H9 (cell line): ENCODE measurements around the gene PRR9. TPM values are rescaled to one million over a fixed set of nuclear protein-coding genes. Genes with fewer than 3 reads are reported as not detected.
A peak's percentile ranks its signal among the peaks of the same experiment; 100 is the strongest.

ENCODE experiments used
- DNase-seq: peaks from one replicate; pipeline ENCODE4 v3.0.0-alpha.2; 2017
- H2AFZ ChIP-seq: one replicate; pipeline ENCODE4 v1.6.1; 2013; ENCODE audit warnings: mild to moderate bottlenecking, low read length, control low read depth, moderate library complexity
- H2AK5ac ChIP-seq: 2 replicates; pipeline ENCODE4 v1.6.1; 2013; ENCODE audit warnings: low read length, control low read depth, mixed read lengths; ENCODE audit not compliant: insufficient read length
- H2BK120ac ChIP-seq: one replicate; pipeline ENCODE4 v1.6.1; 2013; ENCODE audit warnings: low read depth, mild to moderate bottlenecking, low read length, control low read depth, inconsistent platforms; ENCODE audit not compliant: poor library complexity, severe bottlenecking
- H2BK12ac ChIP-seq: 2 replicates; pipeline ENCODE4 v1.6.1; 2013; ENCODE audit warnings: low read length, control low read depth, mixed read lengths, low read depth; ENCODE audit not compliant: insufficient read length
- H2BK15ac ChIP-seq: 2 replicates; pipeline ENCODE4 v1.6.1; 2013; ENCODE audit warnings: low read depth, low read length, control low read depth
- H2BK20ac ChIP-seq: one replicate; pipeline ENCODE4 v1.6.1; 2013; ENCODE audit warnings: low read depth, mild to moderate bottlenecking, low read length, control low read depth, inconsistent platforms; ENCODE audit not compliant: poor library complexity, severe bottlenecking
- H2BK5ac ChIP-seq: 2 replicates; pipeline ENCODE4 v1.6.1; 2013; ENCODE audit warnings: low read length, control low read depth, mixed read lengths; ENCODE audit not compliant: insufficient read length
- H3K14ac ChIP-seq: 2 replicates; pipeline ENCODE4 v1.6.1; 2013; ENCODE audit warnings: low read length, control low read depth; ENCODE audit not compliant: insufficient read depth
- H3K18ac ChIP-seq: 2 replicates; pipeline ENCODE4 v1.6.1; 2013; ENCODE audit warnings: low read depth, mild to moderate bottlenecking, mixed read lengths, low read length, control low read depth; ENCODE audit not compliant: insufficient read length
- H3K23ac ChIP-seq: 2 replicates; pipeline ENCODE4 v1.6.1; 2013; ENCODE audit warnings: low read length, control low read depth, mixed read lengths, low read depth; ENCODE audit not compliant: insufficient read length
- H3K23me2 ChIP-seq: 2 replicates; pipeline ENCODE4 v1.6.1; 2013; ENCODE audit warnings: low read depth, mild to moderate bottlenecking, mixed read lengths, low read length, control low read depth; ENCODE audit not compliant: insufficient read length, poor library complexity, severe bottlenecking
- H3K27ac ChIP-seq: 2 replicates; pipeline ENCODE4 v1.5.1; 2013; ENCODE audit warnings: low read length, control low read depth, mixed read lengths, low read depth; ENCODE audit not compliant: insufficient read length
- H3K27me3 ChIP-seq: 2 replicates; pipeline ENCODE4 v1.6.1; 2013; ENCODE audit warnings: low read length, control low read depth, inconsistent platforms; ENCODE audit not compliant: insufficient read depth
- H3K4ac ChIP-seq: 2 replicates; pipeline ENCODE4 v1.6.1; 2013; ENCODE audit warnings: low read depth, mild to moderate bottlenecking, control low read depth, inconsistent platforms, low read length, moderate library complexity
- H3K4me1 ChIP-seq: 2 replicates; pipeline ENCODE4 v1.6.1; 2013; ENCODE audit warnings: low read length, control low read depth, inconsistent platforms; ENCODE audit not compliant: insufficient read depth
- H3K4me2 ChIP-seq: 2 replicates; pipeline ENCODE4 v1.6.1; 2013; ENCODE audit warnings: low read length, control low read depth, mixed read lengths; ENCODE audit not compliant: insufficient read length, insufficient read depth
- H3K56ac ChIP-seq: 2 replicates; pipeline ENCODE4 v1.6.1; 2013; ENCODE audit warnings: low read depth, mild to moderate bottlenecking, mixed read lengths, low read length, control low read depth; ENCODE audit not compliant: insufficient read length
- H3K79me1 ChIP-seq: 2 replicates; pipeline ENCODE4 v1.6.1; 2013; ENCODE audit warnings: low read depth, mild to moderate bottlenecking, moderate library complexity, low read length, control low read depth, inconsistent platforms; ENCODE audit not compliant: insufficient read depth, poor library complexity, severe bottlenecking
- H3K79me2 ChIP-seq: 2 replicates; pipeline ENCODE4 v1.6.1; 2013; ENCODE audit warnings: low read length, control low read depth, inconsistent platforms; ENCODE audit not compliant: insufficient read depth
- H3K9ac ChIP-seq: 2 replicates; pipeline ENCODE4 v1.6.1; 2013; ENCODE audit warnings: low read length, control low read depth, mixed read lengths; ENCODE audit not compliant: insufficient read length; ENCODE audit errors: extremely low read depth
- H3K9me3 ChIP-seq: one replicate; pipeline ENCODE4 v1.6.1; 2013; ENCODE audit warnings: low read depth, low read length, inconsistent platforms; ENCODE audit not compliant: control insufficient read depth
- H3T11ph ChIP-seq: one replicate; pipeline ENCODE4 v1.6.1; 2013; ENCODE audit warnings: mild to moderate bottlenecking, low read length, control low read depth, inconsistent platforms
- H4K20me1 ChIP-seq: one replicate; pipeline ENCODE4 v1.6.1; 2013; ENCODE audit not compliant: control insufficient read depth, insufficient read length, insufficient read depth
- H4K5ac ChIP-seq: 2 replicates; pipeline ENCODE4 v1.6.1; 2013; ENCODE audit warnings: low read depth, mild to moderate bottlenecking, mixed read lengths, low read length, control low read depth; ENCODE audit not compliant: insufficient read length
- H4K8ac ChIP-seq: replicated peaks from 2 replicates; pipeline ENCODE4 v1.6.1; 2013; ENCODE audit warnings: low read length, control low read depth, mixed read lengths, low read depth; ENCODE audit not compliant: insufficient read length
- H4K91ac ChIP-seq: 2 replicates; pipeline ENCODE4 v1.6.1; 2013; ENCODE audit warnings: low read depth, mild to moderate bottlenecking, moderate library complexity, mixed read lengths, low read length, control low read depth; ENCODE audit not compliant: insufficient read length
- H3K27ac Mint-ChIP-seq, 3 experiments: 2 replicates in 2 of 3; 3 replicates in 1 of 3; pipeline ENCODE4 v1.8.0; 2020 to 2021; ENCODE audit warnings: mixed read lengths in 3 of 3, mild to moderate bottlenecking in 1 of 3, moderate library complexity in 1 of 3
- H3K27me3 Mint-ChIP-seq: 2 replicates; pipeline ENCODE4 v1.8.0; 2021; ENCODE audit warnings: low read depth, mild to moderate bottlenecking, moderate library complexity, mixed read lengths
- H3K36me3 Mint-ChIP-seq, 3 experiments: 2 replicates in 2 of 3; 3 replicates in 1 of 3; pipeline ENCODE4 v1.8.0; 2020 to 2021; ENCODE audit warnings: low read depth in 3 of 3, mixed read lengths in 3 of 3; ENCODE audit not compliant: insufficient read depth in 1 of 3
- H3K4me1 Mint-ChIP-seq, 2 experiments: 2 replicates each; pipeline ENCODE4 v1.8.0; 2020; ENCODE audit warnings: mixed read lengths in 2 of 2
- H3K4me3 Mint-ChIP-seq, 2 experiments: 2 replicates in 1 of 2; 3 replicates in 1 of 2; pipeline ENCODE4 v1.8.0; 2020 to 2021; ENCODE audit warnings: mild to moderate bottlenecking in 2 of 2, mixed read lengths in 2 of 2, moderate library complexity in 1 of 2
- H3K9me3 Mint-ChIP-seq, 2 experiments: 2 replicates in 1 of 2; 3 replicates in 1 of 2; pipeline ENCODE4 v1.8.0; 2020; ENCODE audit warnings: mild to moderate bottlenecking in 2 of 2, mixed read lengths in 2 of 2, moderate library complexity in 1 of 2
- WGBS: extraction: QIAGEN DNeasy Blood & Tissue Kit; methylation state at CpG from one replicate; pipeline ENCODE4 v1.1.7; 2013; ENCODE audit warnings: missing lambda C conversion rate, low lambda C conversion rate, mixed read lengths; ENCODE audit not compliant: insufficient read length; ENCODE audit errors: extremely low coverage; 5-methylcytosine and 5-hydroxymethylcytosine counted together
- total RNA-seq: library from RNA; stranded (reverse); gene quantifications from 2 replicates; pipeline ENCODE4 v1.2.1, GENCODE V29; 2021
- TF ChIP-seq, protein P1 (sequence below): fragments of 200-600 bp; sonication (generic); conservative IDR thresholded peaks from 3 replicates; pipeline ENCODE4 v1.8.0; 2021; ENCODE audit warnings: antibody characterized with exemption, mild to moderate bottlenecking

PRR9 gene
- total RNA-seq, 1 experiment from 2014 or later: not detected

DNA sequence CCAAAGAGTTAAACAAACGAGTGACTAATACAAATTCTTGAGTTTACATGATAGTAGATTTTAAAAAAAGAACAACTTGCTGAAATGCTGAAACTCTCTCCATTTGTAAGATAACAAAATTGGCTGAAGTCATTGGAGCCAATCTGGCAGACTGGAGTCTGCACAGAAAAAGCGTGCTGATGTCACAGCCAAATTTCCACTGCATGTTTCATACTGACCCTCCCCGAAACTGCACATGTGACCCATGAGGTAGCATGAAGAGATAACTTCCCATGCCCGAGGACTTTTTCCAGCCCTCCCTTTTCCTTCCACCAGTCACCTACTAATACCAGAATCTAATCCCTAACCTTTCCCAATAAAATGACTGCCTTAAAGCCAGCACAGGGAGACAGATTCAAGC, 15.4 kb upstream of the PRR9 start:
- Mint-ChIP-seq H3K27ac (0 out of 7 replicates have a peak overlapping the region, but pooled peaks of 1 of the 3 experiments have one; percentile 43), H3K4me1 (peaks cover 0 to 6% of the 10 kb centered on the region in 2 experiments; a peak in 2 of 4 replicates), H3K9me3 (peaks cover 7 to 9% of the 10 kb centered on the region in 2 experiments; a peak in 3 of 5 replicates), H3K27me3 (peaks cover 10% of the 10 kb centered on the region), H3K36me3 (no peaks in the 10 kb centered on the region), H3K4me3 (no peak overlapping the region)
- Histone ChIP-seq H3K27ac (no peak overlapping the region), H2BK120ac (no peak overlapping the region), H3K56ac (no peak overlapping the region), H3K79me2 (no peaks in the 10 kb centered on the region), H2BK5ac (no peak overlapping the region), H2BK12ac (no peak overlapping the region), H3K27me3 (no peaks in the 10 kb centered on the region), H3K4me2 (no peak overlapping the region), H2AFZ (no peak overlapping the region), H3K9me3 (no peaks in the 10 kb centered on the region), H3K18ac (no peak overlapping the region), H4K91ac (no peak overlapping the region), H4K8ac (no peak overlapping the region), H3K79me1 (no peaks in the 10 kb centered on the region), H3K4ac (no peak overlapping the region), H3K4me1 (no peaks in the 10 kb centered on the region), H3T11ph (no peak overlapping the region), H4K5ac (no peak overlapping the region), H2BK20ac (no peak overlapping the region), H3K23ac (no peak overlapping the region), H4K20me1 (no peaks in the 10 kb centered on the region), H2BK15ac (no peak overlapping the region), H3K14ac (no peak overlapping the region), H3K9ac (no peak overlapping the region), H2AK5ac (no peak overlapping the region), H3K23me2 (no peaks in the 10 kb centered on the region)
- WGBS: no CpG with 5 or more reads among the region's 4 CpGs
- DNase-seq: no peak
- TF ChIP-seq, protein P1, sequence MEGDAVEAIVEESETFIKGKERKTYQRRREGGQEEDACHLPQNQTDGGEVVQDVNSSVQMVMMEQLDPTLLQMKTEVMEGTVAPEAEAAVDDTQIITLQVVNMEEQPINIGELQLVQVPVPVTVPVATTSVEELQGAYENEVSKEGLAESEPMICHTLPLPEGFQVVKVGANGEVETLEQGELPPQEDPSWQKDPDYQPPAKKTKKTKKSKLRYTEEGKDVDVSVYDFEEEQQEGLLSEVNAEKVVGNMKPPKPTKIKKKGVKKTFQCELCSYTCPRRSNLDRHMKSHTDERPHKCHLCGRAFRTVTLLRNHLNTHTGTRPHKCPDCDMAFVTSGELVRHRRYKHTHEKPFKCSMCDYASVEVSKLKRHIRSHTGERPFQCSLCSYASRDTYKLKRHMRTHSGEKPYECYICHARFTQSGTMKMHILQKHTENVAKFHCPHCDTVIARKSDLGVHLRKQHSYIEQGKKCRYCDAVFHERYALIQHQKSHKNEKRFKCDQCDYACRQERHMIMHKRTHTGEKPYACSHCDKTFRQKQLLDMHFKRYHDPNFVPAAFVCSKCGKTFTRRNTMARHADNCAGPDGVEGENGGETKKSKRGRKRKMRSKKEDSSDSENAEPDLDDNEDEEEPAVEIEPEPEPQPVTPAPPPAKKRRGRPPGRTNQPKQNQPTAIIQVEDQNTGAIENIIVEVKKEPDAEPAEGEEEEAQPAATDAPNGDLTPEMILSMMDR: no peak
